Measurements from ENCODE around the gene SLC15A2. TPM values are rescaled to one million over a fixed set of nuclear protein-coding genes. Genes with fewer than 3 reads are reported as not detected.
"Not testable (repeated sequence)": the region's sequence is repeated elsewhere in the genome, so short reads cannot be mapped to it uniquely, and the experiment has no call there.

Gene SLC15A2
- total RNA-seq, 1 experiment from 2014 or later = not detected

DNA sequence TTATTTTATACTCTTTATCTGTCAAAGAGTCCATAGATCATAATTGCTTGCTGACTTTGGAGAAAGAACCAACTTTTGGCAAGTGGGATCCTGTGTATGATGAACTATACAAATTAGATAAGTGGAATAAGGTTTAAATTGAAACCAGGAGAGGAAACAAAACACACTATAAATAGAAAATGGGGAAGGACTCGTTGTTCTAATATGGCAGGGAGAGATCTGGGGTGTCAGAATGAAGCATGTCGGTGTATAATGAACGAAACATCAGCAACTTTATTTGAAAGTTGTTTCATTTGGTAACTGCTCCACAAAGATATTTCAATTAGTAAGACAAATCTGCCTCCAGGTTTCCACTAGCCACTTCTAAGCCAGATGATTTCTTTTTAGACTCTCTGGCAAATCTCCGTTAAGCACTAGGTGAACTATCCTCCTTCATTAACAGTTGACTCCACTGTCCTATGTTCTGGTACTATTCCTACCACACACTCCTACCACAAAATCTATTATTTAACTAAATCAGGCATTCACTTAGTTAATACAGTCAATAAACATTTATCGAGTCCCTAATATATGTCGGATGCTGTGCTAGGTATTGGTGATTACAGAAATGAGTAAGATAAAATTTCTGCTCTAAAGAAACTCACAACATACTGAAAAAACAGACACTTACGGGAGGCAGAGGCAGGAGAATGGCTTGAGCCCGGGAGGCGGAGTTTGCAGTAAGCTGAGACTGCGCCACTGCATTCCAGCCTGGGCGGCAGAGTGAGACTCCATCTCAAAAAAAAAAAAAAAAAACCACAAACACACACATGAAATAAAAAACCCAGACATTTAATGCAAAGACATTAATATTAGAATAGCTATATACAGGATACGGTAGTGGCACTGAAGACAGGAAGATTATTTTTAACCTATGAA lies 20.1 kb downstream of the SLC15A2 start:
- in situ Hi-C loops (cut with HindIII; ENCODE audit: low pct_unique_long_range_greater_than_20kb, low sequenced_read_pairs) = no loop called here
- DNase-seq (ENCODE audit: low read depth) = no peak

DNA sequence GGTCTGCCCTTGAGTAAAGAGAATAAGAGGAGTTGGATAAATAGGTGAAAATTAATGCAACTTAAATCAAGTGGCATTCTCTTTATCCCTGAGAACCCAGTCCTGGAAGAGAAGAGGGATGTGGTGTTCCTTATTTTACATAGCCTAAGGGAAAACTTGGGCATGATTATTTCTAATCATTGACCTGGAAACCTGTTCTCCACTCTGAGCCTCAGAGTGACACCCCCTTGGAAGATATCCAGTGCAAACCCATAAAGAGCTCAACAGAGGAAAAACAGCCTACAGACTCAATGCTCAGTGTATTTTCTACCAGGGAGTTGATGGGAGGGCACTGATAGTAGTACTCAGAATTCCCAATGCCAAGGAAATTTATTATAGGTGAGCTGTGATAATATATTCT lies 22.0 kb downstream of the SLC15A2 start:
- in situ Hi-C loops (cut with HindIII; ENCODE audit: low pct_unique_long_range_greater_than_20kb, low sequenced_read_pairs) = no loop called here
- DNase-seq (ENCODE audit: low read depth) = no peak

DNA sequence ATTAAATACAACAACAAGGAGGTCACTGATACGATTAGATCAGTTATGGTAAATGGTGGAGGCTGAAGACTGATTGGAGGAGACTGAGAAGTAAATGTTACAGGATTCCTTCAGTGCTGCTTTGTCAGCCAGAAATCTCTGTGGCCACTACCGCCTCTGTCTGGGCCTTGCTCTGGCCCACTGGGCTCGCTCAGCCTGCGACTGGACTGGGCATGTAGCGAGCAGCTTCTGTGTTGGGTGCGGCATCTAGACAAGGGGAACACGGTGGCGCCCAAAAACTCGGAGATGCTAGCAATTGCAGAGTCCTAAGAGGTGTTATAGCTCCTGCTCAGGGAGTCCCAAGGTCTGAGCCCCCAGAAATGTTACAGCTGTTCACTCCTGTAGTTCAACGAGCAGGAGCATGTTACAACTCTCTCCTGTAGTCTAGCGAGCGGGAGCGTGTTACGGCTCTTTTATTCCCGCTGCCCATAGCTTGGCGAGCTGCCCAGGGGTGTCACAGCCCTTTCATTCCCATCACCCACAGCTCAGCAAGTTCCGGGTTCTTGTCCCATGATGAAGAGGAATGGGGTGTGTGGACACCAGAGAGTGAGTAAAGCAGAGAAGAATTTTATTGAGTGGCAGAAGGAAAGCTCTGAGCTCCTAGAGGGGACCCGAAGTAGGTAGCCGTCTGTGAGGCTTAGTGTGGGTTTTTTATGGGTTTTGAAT lies 24.7 kb downstream of the SLC15A2 start:
- in situ Hi-C loops (cut with HindIII; ENCODE audit: low pct_unique_long_range_greater_than_20kb, low sequenced_read_pairs) = no loop called here
- no peak for DNase-seq (ENCODE audit: low read depth)

DNA sequence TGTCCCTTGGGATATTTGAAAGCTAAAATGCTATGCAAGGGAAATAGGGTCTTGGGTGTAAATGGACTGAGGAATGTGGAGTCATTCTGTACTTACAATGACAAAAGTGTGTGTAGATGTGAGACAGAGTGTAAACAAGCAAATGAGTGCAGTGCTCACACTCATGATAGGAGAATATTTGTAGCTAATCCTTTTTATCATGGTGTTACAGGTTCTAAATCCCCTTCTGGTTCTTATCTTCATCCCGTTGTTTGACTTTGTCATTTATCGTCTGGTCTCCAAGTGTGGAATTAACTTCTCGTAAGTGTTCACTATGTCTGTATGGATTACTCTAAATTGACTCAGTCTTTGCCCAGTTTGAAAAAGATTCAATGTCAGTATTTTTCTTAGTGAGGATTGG lies 30.5 kb downstream of the SLC15A2 start:
- DNase-seq (ENCODE audit: low read depth) = no peak
- in situ Hi-C loops (cut with HindIII; ENCODE audit: low pct_unique_long_range_greater_than_20kb, low sequenced_read_pairs) = no loop called here

DNA sequence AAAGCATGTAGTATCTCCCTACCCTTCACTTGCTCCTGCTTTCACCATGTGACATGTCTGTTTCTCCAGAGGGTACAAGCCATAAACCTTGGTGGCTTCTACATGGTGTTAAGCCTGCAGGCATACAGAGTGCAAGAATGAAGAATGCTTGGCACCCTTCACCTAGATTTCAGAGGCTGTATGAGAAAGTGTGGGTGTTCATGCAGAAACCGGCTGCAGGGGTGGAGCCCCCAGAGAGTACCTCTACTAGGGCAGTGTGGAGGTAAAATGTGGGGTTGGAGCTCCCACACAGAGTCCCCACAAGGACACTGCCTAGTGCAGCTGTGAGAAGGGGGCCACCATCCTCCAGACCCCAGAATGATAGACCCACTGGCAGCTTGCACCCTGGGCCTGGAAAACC lies 32.2 kb downstream of the SLC15A2 start:
- no peak for DNase-seq (ENCODE audit: low read depth)
- in situ Hi-C loops (cut with HindIII; ENCODE audit: low pct_unique_long_range_greater_than_20kb, low sequenced_read_pairs) = no loop called here

DNA sequence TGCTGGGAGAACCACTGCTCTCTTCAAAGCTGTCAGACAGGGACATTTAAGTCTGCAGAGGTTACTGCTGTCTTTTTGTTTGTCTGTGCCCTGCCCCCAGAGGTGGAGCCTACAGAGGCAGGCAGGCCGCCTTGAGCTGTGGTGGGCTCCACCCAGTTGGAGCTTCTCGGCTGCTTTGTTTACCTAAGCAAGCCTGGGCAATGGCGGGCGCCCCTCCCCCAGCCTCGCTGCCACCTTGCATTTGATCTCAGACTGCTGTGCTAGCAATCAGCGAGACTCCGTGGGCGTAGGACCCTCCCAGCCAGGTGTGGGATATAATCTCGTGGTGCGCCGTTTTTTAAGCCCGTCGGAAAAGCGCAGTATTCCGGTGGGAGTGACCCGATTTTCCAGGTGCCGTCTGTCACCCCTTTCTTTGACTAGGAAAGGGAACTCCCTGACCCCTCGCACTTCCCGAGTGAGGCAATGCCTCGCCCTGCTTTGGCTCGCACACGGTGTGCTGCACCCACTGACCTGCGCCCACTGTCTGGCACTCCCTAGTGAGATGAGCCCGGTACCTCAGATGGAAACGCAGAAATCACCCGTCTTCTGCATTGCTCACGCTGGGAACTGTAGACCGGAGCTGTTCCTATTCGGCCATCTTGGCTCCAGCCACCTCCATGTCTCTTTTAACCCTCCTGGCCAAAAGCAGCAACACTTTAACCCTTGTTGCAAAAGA lies 44.1 kb downstream of the SLC15A2 start:
- in situ Hi-C loops (cut with HindIII; ENCODE audit: low pct_unique_long_range_greater_than_20kb, low sequenced_read_pairs); DNase-seq (ENCODE audit: low read depth): not testable (repeated sequence)

DNA sequence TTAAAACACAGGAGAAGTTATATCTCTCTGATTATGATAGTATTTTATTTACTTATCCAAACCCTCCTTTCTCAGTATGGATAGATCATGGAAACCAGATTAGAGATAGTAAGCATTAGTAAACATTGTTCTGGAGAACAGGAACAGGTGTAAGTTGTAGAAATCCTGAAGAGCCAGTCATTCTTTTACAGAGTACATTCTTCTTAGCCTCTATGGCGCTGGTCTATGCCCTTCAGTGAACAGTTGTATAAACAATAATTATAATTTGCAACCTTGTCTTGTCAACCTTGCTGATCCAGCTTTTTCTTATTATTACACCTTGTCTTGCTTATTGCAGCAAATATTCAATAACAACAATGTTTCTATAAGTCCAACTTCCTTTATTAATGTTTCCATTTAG lies 47.4 kb downstream of the SLC15A2 start:
- in situ Hi-C loops (cut with HindIII; ENCODE audit: low pct_unique_long_range_greater_than_20kb, low sequenced_read_pairs) = no loop called here
- DNase-seq (ENCODE audit: low read depth) = no peak

DNA sequence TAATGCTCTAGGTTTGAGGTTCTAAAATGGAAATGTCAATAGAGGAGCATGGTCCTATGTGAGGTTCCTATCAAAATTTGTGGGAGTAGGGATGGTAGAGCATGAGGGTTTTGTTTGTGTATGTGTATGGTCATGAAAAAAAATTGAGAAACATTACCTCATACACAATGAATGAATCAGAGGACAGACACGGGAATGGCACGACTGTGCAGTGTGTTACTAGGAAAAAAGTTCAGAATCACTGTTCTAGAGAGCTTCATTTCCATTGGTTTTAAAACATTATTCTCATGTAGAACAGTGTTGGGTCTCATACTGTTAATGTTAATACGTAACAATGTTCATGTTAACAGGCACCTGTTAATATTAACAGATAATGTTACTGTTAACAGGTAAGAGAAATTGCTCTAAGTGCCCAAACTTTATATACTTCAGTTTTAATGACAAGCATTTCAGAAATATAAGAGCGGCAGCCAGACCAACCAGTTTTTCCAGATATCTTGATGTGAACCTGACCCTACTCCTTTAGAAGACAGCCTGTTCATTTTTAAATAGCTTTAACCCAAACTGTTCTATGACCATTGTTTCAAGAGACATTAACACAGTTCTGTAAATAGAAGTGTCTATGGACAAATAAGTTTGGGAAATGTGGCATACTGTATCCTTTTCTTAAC lies 48.0 kb downstream of the SLC15A2 start:
- in situ Hi-C loops (cut with HindIII; ENCODE audit: low pct_unique_long_range_greater_than_20kb, low sequenced_read_pairs) = no loop called here
- no peak for DNase-seq (ENCODE audit: low read depth)

DNA sequence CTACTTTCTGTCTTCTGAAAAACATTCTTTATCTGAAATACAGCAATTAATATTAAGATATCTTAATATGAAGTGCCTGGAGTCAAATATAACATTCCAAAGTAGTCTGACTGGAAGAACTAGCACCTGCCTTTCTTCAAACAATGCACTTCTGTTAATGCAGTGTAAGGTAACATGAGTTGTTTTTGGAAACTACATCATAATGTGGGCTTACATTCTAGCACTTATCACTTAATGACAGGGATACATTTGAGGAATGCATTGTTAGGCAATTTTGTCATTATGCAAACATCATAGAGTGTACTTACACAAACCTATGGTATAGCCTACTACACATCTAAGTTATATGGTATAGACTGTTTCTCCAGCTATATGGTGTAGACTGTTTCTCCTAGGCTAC lies 49.2 kb downstream of the SLC15A2 start:
- DNase-seq (ENCODE audit: low read depth) = no peak
- in situ Hi-C loops (cut with HindIII; ENCODE audit: low pct_unique_long_range_greater_than_20kb, low sequenced_read_pairs) = no loop called here

DNA sequence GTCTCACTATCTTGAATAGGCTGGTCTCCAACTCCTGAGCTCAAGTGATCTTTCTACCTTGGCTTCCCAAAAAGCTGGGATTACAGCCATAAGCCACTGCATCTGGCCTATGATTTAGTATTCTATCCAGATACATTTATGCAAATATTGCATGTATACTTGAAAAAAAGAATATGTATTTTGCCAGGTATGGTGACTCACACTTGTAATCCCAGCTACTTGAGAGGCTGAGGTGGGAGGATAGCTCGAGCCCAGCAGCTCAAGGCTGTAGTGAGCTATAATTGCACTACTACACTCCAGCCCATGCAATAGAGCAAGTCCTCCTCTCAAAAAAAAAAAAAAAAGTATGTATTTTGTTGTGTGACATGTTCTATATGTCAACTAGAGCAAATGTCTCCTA lies 54.4 kb downstream of the SLC15A2 start:
- DNase-seq (ENCODE audit: low read depth) = no peak
- in situ Hi-C loops (cut with HindIII; ENCODE audit: low pct_unique_long_range_greater_than_20kb, low sequenced_read_pairs) = no loop called here

DNA sequence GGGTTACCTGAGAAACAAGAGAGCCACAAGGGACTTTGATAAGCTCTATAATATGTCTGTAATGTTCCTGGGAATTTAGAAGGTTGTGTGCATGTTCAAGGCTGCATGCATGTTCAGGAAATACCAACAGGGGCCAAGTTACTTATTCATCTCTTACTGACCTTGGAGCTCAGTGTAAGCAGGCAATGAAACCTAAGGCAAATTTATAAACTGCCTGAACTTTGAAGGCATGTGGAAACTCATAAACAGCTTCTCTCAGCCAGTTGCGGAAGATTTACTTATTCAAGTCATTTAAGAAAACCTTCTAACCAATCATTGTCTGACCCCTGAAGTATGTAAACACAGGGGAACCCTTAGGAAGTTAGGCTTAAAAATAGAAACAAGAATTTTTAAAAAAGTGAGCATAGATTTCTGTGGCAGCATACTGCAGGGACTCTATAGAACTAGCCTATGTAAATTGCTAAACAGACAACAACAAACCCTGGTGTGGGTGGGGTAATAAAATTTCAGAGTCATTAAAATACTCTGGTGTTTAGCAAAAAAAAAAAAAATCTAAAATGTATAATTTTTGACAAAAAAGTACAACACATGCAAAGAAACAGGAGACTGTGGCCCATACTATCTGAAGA lies 57.2 kb downstream of the SLC15A2 start:
- in situ Hi-C loops (cut with HindIII; ENCODE audit: low pct_unique_long_range_greater_than_20kb, low sequenced_read_pairs) = no loop called here
- no peak for DNase-seq (ENCODE audit: low read depth)

DNA sequence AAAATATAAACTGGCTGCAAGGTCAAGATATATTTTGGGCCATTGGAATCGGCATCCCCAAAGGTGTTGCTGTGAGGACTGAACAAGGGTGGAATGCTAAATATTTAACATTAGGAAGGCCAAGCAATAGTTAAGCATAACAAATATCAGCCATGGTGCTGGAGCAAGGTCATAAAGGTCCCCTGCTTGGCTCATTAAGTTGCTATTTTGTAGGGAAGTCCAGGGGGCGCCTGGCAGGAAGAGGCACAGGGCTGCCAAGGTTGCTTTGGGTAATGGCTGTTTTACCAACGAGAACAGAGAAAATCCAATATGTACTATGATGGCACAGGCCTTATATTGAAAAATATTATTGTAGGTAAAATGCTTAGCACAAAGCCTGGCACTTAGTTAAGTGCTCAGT lies 62.2 kb downstream of the SLC15A2 start:
- DNase-seq (ENCODE audit: low read depth) = no peak
- in situ Hi-C loops (cut with HindIII; ENCODE audit: low pct_unique_long_range_greater_than_20kb, low sequenced_read_pairs) = no loop called here

DNA sequence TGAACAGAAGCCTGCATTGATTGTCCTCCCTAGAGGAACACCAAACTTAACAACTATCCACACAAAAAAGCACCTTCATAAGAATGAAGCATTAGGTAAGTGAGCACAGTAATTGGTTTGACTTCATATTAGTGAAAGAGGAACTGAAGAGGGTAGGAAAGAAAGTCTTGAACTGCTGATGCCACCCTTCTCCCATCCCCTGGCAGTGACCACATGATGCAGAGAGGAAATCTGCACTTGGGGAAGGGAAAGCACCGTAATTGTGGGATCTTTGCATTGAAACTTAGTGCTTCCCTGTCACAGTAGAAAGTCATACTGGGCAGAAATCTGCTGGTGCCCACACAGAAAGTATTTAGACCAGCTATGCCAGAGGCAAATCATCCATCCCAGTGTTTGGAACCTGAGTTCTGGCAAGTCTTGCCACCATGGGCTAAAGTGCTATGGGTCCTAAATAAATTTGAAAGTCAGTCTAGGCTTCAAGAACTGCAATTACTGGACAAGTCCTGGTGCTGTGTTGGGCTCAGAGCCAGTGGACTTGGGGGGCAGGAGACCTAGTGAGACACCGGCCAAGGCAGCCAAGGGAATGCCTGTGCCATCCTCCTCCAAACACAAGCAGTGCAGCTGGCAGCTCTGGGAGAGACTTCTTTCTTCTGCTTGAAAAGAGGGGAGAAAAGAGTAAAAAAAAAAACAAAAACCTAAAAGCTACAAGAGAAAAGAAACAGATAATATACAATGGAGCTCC lies 63.6 kb downstream of the SLC15A2 start:
- in situ Hi-C loops (cut with HindIII; ENCODE audit: low pct_unique_long_range_greater_than_20kb, low sequenced_read_pairs) = no loop called here
- no peak for DNase-seq (ENCODE audit: low read depth)

DNA sequence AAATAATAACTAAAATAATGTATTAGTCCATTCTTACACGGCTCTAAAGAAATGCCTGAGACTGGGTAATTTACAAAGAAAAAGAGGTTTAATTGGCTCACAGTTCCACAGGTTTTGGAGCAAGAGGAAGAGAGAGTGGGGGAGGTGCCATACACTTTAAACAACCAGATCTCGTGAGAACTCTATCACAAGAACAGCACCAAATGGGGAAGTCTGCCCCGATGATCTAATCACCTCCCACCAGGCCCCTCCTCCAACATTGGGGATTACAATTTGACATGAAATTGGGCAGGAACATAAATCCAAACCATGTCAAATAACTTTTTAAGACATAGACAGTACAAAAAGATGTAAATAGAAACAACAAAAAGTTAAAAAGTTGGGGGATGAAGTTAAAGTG lies 64.6 kb downstream of the SLC15A2 start:
- DNase-seq (ENCODE audit: low read depth) = no peak
- in situ Hi-C loops (cut with HindIII; ENCODE audit: low pct_unique_long_range_greater_than_20kb, low sequenced_read_pairs) = no loop called here

DNA sequence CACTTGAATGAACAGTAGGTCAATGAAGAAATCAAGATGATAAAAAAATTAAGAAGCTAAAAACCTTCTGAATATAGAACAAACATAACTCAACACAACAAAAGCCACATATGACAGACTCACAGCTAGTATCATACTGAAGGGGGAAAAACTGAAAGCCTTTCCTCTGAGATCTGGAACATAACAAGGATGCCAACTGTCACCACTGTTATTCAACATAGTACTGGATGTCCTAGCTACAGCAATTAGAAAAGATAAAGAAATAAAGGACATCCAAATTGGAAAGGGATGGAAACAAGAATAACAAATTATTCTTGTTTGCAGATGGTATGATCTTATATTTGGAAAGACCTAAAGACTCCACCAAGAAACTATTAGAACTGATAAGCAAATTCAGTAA lies 67.1 kb downstream of the SLC15A2 start:
- DNase-seq (ENCODE audit: low read depth) = no peak
- in situ Hi-C loops (cut with HindIII; ENCODE audit: low pct_unique_long_range_greater_than_20kb, low sequenced_read_pairs) = no loop called here

DNA sequence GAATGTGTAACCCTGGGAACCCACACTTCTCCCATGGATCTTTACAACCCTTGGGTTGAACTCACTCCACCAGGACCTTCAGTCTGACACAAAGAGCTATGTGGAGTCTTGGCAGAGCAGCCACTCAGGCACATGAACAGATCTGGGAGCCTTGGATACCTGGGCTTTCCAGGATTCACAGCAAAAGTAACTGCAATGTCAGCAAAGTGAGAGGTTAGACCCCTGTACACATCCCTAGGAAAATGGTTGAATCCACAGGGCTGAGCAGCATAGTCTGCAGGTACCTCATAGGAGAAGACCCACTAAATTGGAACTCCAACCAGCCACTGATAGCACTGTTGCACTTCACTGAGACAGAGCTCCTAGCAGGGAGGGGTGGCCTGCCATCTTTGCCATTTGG lies 68.2 kb downstream of the SLC15A2 start:
- in situ Hi-C loops (cut with HindIII; ENCODE audit: low pct_unique_long_range_greater_than_20kb, low sequenced_read_pairs) = no loop called here

DNA sequence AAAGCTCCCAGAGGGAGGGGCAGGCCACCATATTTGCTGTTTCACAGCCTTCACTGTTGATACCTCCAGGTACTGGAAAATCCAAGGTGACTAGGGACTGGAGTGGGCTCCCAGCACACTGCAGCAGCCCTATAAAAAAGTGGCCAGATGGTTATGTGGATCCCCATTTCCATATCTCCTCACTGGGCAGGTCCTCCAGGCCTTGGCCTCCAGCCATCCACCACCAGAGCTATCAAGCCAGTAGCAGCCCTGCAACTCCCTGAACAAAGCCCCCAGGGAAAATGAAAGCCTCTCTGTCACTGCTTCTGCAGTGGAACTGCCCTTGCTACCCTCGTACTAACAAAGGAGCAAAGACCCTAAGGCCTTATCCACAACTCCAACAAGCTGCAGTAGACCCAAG lies 69.4 kb downstream of the SLC15A2 start:
- in situ Hi-C loops (cut with HindIII; ENCODE audit: low pct_unique_long_range_greater_than_20kb, low sequenced_read_pairs) = no loop called here

More for the DNA sequence above, 68.2 kb downstream of the SLC15A2 start:
- DNase-seq (ENCODE audit: low read depth) = no peak

DNA sequence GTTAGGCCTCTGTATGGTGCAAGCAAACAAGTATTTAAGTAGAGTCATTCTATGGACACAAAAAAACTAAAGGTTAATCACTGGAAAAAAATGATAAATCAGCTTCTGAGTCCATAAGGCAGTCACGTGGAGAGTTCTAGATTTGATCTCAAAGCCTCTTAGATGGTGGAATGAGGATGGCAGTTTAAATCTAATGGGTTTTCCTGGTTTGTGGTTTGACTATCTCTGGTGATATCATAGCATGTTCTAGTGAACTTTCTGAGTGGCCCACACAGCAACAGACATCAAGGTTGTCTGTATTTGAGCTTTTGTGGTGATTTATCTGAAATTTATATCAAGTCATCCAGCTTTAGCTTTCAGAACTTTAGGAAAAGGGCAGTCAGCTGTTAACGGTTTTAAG lies 75.4 kb downstream of the SLC15A2 start:
- DNase-seq (ENCODE audit: low read depth) = no peak
- in situ Hi-C loops (cut with HindIII; ENCODE audit: low pct_unique_long_range_greater_than_20kb, low sequenced_read_pairs) = no loop called here

More for the DNA sequence above, 69.4 kb downstream of the SLC15A2 start:
- DNase-seq (ENCODE audit: low read depth) = no peak

All from Caki2 (cell line).